A673 (cell line): ENCODE data around the gene PGGT1B. TPM values are rescaled to one million over a fixed set of nuclear protein-coding genes. Genes with fewer than 3 reads are reported as not detected.

ENCODE experiments used
- BruUV-seq: library from RNA; stranded (reverse); fragments of 400-500 nt; replicated peaks from 2 replicates; lab custom pipeline; 2021; lab: Mats Ljungman, UMichigan
- CTCF ChIA-PET: fragments of 300-600 bp; sonication (Branson Sonifier 250); formaldehyde crosslinking; loops from one replicate; lab custom pipeline; 2022; ENCODE audit warnings: antibody characterized with exemption; lab: Charles Lee
- POLR2A ChIA-PET: fragments of 300-600 bp; sonication (Branson Sonifier 250); formaldehyde crosslinking; loops from one replicate; lab custom pipeline; 2022; ENCODE audit warnings: antibody characterized with exemption; ENCODE audit not compliant: low non-redundant PET; lab: Charles Lee
- DNase-seq: peaks from one replicate; pipeline ENCODE4 v3.0.0-alpha.2; 2015; ENCODE audit warnings: low spot score
- H3K27ac ChIP-seq: fragments of 200-600 bp; sonication (generic); 2 replicates; pipeline ENCODE4 v1.5.1; 2016; ENCODE audit warnings: mixed run types, low read depth, mild to moderate bottlenecking, mixed read lengths, antibody characterized with exemption, low read length; ENCODE audit not compliant: poor library complexity, severe bottlenecking
- H3K27me3 ChIP-seq: fragments of 200-600 bp; sonication (generic); replicated peaks from 2 replicates; pipeline ENCODE4 v1.6.1; 2017; ENCODE audit warnings: mixed run types, low read depth, mild to moderate bottlenecking, mixed read lengths, antibody characterized with exemption, low read length; ENCODE audit not compliant: insufficient read depth, poor library complexity
- H3K36me3 ChIP-seq: fragments of 200-600 bp; sonication (generic); 2 replicates; pipeline ENCODE4 v1.6.1; 2016; ENCODE audit warnings: mixed run types, mild to moderate bottlenecking, mixed read lengths, antibody characterized with exemption, low read length; ENCODE audit not compliant: insufficient read depth, poor library complexity, severe bottlenecking
- H3K4me1 ChIP-seq: fragments of 200-600 bp; sonication (generic); 2 replicates; pipeline ENCODE4 v1.6.1; 2017; ENCODE audit warnings: mixed run types, mild to moderate bottlenecking, mixed read lengths, antibody characterized with exemption, low read length; ENCODE audit not compliant: insufficient read depth, poor library complexity, severe bottlenecking
- H3K4me3 ChIP-seq: fragments of 200-600 bp; sonication (generic); 2 replicates; pipeline ENCODE4 v1.5.1; 2016; ENCODE audit warnings: low read depth, mixed run types, mild to moderate bottlenecking, mixed read lengths, low read length; ENCODE audit not compliant: poor library complexity, severe bottlenecking
- H3K9me3 ChIP-seq: fragments of 200-600 bp; sonication (generic); 2 replicates; pipeline ENCODE4 v1.6.1; 2016; ENCODE audit warnings: mixed run types, low read depth, mild to moderate bottlenecking, mixed read lengths, antibody characterized with exemption, low read length; ENCODE audit not compliant: poor library complexity, severe bottlenecking
- CTCF ChIP-seq: fragments of 300-800, 200-600 bp; sonication (generic); conservative IDR thresholded peaks from 2 replicates; pipeline ENCODE4 v1.5.1; 2017; ENCODE audit warnings: low read depth, mild to moderate bottlenecking, antibody characterized with exemption, low read length, moderate library complexity, mixed read lengths
- EZH2 ChIP-seq: fragments of 200-600 bp; sonication (generic); IDR thresholded peaks from 2 replicates; pipeline ENCODE4 v1.6.1; 2017; ENCODE audit warnings: borderline replicate concordance, low read depth, mild to moderate bottlenecking, mixed read lengths, antibody characterized with exemption, low read length; ENCODE audit not compliant: poor library complexity, severe bottlenecking
- intact Hi-C: fragments of 100-400 bp; cut with micrococcal nuclease; formaldehyde crosslinking; loops from one replicate; pipeline ENCODE4 v1.10.0; 2022; ENCODE audit not compliant: unreplicated experiment
- total RNA-seq: library from RNA; stranded (reverse); gene quantifications from 2 replicates; pipeline ENCODE4 v1.2.3, GENCODE V29; 2021

The PGGT1B gene
- total RNA-seq, 1 experiment from 2014 or later = 43.0 TPM

DNA sequence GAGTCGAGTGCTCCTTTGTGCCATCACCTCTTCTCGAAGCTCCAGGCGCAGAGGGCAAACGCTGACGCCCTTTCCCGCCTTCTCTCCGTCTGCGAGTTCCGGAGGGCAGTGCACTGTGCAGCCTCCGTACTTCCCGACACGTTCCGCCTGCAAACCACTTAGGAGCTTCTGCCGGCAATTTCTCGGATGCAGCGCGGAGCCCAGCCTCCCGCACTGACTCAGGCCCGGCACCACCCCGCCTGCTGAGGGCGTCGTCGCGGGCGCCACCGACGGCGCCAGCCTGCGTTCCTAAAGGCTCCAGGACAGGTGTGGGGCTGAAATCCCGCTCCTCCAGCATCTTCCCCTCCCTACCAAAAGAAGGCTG is 83.7 kb downstream of the PGGT1B start:
- no TSS peak for BruUV-seq
- Histone ChIP-seq H3K4me3 (peak overlapping the region; percentile 50), H3K36me3 (no peaks in the 10 kb centered on the region), H3K9me3 (no peaks in the 10 kb centered on the region), H3K4me1 (no peaks in the 10 kb centered on the region), H3K27me3 (peaks cover 23% of the 10 kb centered on the region), H3K27ac (no peak overlapping the region)
- TF ChIP-seq EZH2 = no peak
- no peak for TF ChIP-seq CTCF
- intact Hi-C loops = no loop called here
- DNase-seq = no peak
- ChIA-PET CTCF (no interaction called here), POLR2A (no interaction called here)

- Histone ChIP-seq H3K9me3 (no peaks in the 10 kb centered on the region), H3K36me3 (no peaks in the 10 kb centered on the region), H3K27me3 (no peaks in the 10 kb centered on the region), H3K27ac (peak overlapping the region; percentile 37), H3K4me1 (no peaks in the 10 kb centered on the region), H3K4me3 (peak overlapping the region; percentile 96)
- no TSS peak for BruUV-seq
- ChIA-PET CTCF (no interaction called here), POLR2A (no interaction called here)
- TF ChIP-seq CTCF = no peak
- no peak for TF ChIP-seq EZH2
- DNase-seq = peak; percentile 42
- intact Hi-C loops = loop anchor here (5.0 kb wide), 1 partner anchor 74 kb away; no protein-coding TSS in a partner anchor
These were observed 91.7 kb downstream of the PGGT1B start for GRCh38 chr5:115170929-115171510.

- BruUV-seq = no TSS peak
- Histone ChIP-seq H3K9me3 (no peaks in the 10 kb centered on the region), H3K27me3 (no peaks in the 10 kb centered on the region), H3K4me1 (no peaks in the 10 kb centered on the region), H3K4me3 (peak overlapping the region; percentile 96), H3K36me3 (no peaks in the 10 kb centered on the region), H3K27ac (peak overlapping the region; percentile 37)
- intact Hi-C loops = loop anchor here (5.0 kb wide), 1 partner anchor 73 kb away; no protein-coding TSS in a partner anchor
- POLR2A ChIA-PET = no interaction called here
- no peak for DNase-seq
- TF ChIP-seq CTCF (no peak), EZH2 (no peak)
- CTCF ChIA-PET = no interaction called here
These were observed 92.3 kb downstream of the PGGT1B start for GRCh38 chr5:115170134-115170928.
